ENCODE results near the gene MSMO1. TPM values are rescaled to one million over a fixed set of nuclear protein-coding genes. Genes with fewer than 3 reads are reported as not detected.

The MSMO1 gene
- total RNA-seq, 2 donors from 2014 or later = 12.3 to 16.7 TPM

GRCh38 chr4:165330071-165330470 lies 2.6 kb downstream of the MSMO1 start:
- Histone ChIP-seq H3K27me3 (replicated peaks; ENCODE audit: insufficient read depth) (no peaks in the 10 kb centered on the region), H3K9me3 (no peaks in the 10 kb centered on the region), H3K27ac (no peak overlapping the region), H3K4me1 (ENCODE audit: control insufficient read depth in 1 of 2, low read depth in 2 of 2) (peaks cover 7 to 42% of the 10 kb centered on the region in 2 donors), H3K4me3 (no peak overlapping the region), H3K36me3 (no peaks in the 10 kb centered on the region)
- no peak for TF ChIP-seq CTCF (IDR thresholded peaks at IDR 0.05)
- ATAC-seq (ENCODE audit: insufficient number of reproducible peaks, low FRiP score, low read depth) = no peak
- no peak for DNase-seq (ENCODE audit: low spot score)

GRCh38 chr4:165330666-165331065 lies 3.2 kb downstream of the MSMO1 start:
- TF ChIP-seq CTCF (IDR thresholded peaks at IDR 0.05) = no peak
- no peak for DNase-seq (ENCODE audit: low spot score)
- ATAC-seq (ENCODE audit: insufficient number of reproducible peaks, low FRiP score, low read depth) = no peak
- H3K9me3 ChIP-seq = no peaks in the 10 kb centered on the region
- no peak overlapping the region for H3K27ac ChIP-seq
- H3K4me1 ChIP-seq (ENCODE audit: control insufficient read depth in 1 of 2, low read depth in 2 of 2) = peaks cover 7 to 42% of the 10 kb centered on the region in 2 donors
- no peaks in the 10 kb centered on the region for H3K36me3 ChIP-seq
- no peaks in the 10 kb centered on the region for H3K27me3 ChIP-seq (replicated peaks; ENCODE audit: insufficient read depth)
- H3K4me3 ChIP-seq = no peak overlapping the region

- no peak for TF ChIP-seq CTCF (IDR thresholded peaks at IDR 0.05)
- Histone ChIP-seq H3K27ac (no peak overlapping the region), H3K36me3 (no peaks in the 10 kb centered on the region), H3K27me3 (replicated peaks; ENCODE audit: insufficient read depth) (no peaks in the 10 kb centered on the region), H3K4me3 (no peak overlapping the region), H3K4me1 (ENCODE audit: control insufficient read depth in 1 of 2, low read depth in 2 of 2) (peaks cover 4 to 40% of the 10 kb centered on the region in 2 donors), H3K9me3 (no peaks in the 10 kb centered on the region)
- ATAC-seq (ENCODE audit: insufficient number of reproducible peaks, low FRiP score, low read depth) (no peak), DNase-seq (ENCODE audit: low spot score) (no peak)
These were observed 3.9 kb downstream of the MSMO1 start for GRCh38 chr4:165331359-165331758.

GRCh38 chr4:165331823-165332222 lies 4.4 kb downstream of the MSMO1 start:
- TF ChIP-seq CTCF (IDR thresholded peaks at IDR 0.05) = no peak
- H3K9me3 ChIP-seq = no peaks in the 10 kb centered on the region

GRCh38 chr4:165332502-165332901 lies 5.0 kb downstream of the MSMO1 start:
- no peak for TF ChIP-seq CTCF (IDR thresholded peaks at IDR 0.05)
- Histone ChIP-seq H3K9me3 (no peaks in the 10 kb centered on the region), H3K27me3 (replicated peaks; ENCODE audit: insufficient read depth) (no peaks in the 10 kb centered on the region), H3K4me3 (no peak overlapping the region), H3K4me1 (ENCODE audit: control insufficient read depth in 1 of 2, low read depth in 2 of 2) (peaks cover 6 to 49% of the 10 kb centered on the region in 2 donors), H3K27ac (no peak overlapping the region), H3K36me3 (no peaks in the 10 kb centered on the region)
- DNase-seq (ENCODE audit: low spot score) (no peak), ATAC-seq (ENCODE audit: insufficient number of reproducible peaks, low FRiP score, low read depth) (no peak)

More at GRCh38 chr4:165331823-165332222, 4.4 kb downstream of the MSMO1 start:
- H3K4me3 ChIP-seq = no peak overlapping the region
- no peaks in the 10 kb centered on the region for H3K27me3 ChIP-seq (replicated peaks; ENCODE audit: insufficient read depth)
- H3K4me1 ChIP-seq (ENCODE audit: control insufficient read depth in 1 of 2, low read depth in 2 of 2) = peaks cover 6 to 42% of the 10 kb centered on the region in 2 donors
- H3K36me3 ChIP-seq = no peaks in the 10 kb centered on the region
- DNase-seq (ENCODE audit: low spot score) (no peak), ATAC-seq (ENCODE audit: insufficient number of reproducible peaks, low FRiP score, low read depth) (no peak)
- no peak overlapping the region for H3K27ac ChIP-seq

Data from thoracic aorta (tissue), 2 donors.